K562 (cell line): ENCODE measurements around the gene PPP6R3. TPM values are rescaled to one million over a fixed set of nuclear protein-coding genes. Genes with fewer than 3 reads are reported as not detected.

Experiments
- ATAC-seq: fragments of 200-7000 bp; cut with Tn5 transposase; 3 replicates; pipeline ENCODE4 v1.9.1; 2020; ENCODE audit warnings: moderate library complexity
- BruUV-seq: library from RNA; stranded (reverse); fragments of 400-500 nt; replicated peaks from 2 replicates; lab custom pipeline; 2021; lab: Mats Ljungman, UMichigan
- CTCF ChIA-PET: fragments of 300-600 bp; formaldehyde crosslinking; extraction: SDS; loops from one replicate; lab custom pipeline; 2021; ENCODE audit warnings: low intra/inter-chr PET ratio; lab: Yijun Ruan, JAX
- POLR2A ChIA-PET: fragments of 300-600, 350-650 bp; sonication (Branson Sonifier 250); formaldehyde crosslinking; extraction: SDS; loops from one replicate; lab custom pipeline; 2021; ENCODE audit warnings: antibody characterized with exemption, inconsistent platforms; lab: Yijun Ruan, JAX
- DNase-seq, 4 experiments: peaks; one replicate each; pipeline versions ENCODE4 v3.0.0 to v3.0.0-alpha.2; 2011 to 2018; ENCODE audit warnings: low spot score in 3 of 4, mixed read lengths in 3 of 4; ENCODE audit errors: extremely low read depth in 1 of 4
- FAIRE-seq: peaks from 2 replicates; lab custom pipeline; 2011; peaks lifted over from hg19 to GRCh38; lab: Jason Lieb, UNC
- H2AFZ ChIP-seq: 2 replicates; pipeline ENCODE4 v1.6.0; 2011; ENCODE audit warnings: low read depth, low read length, control low read depth, inconsistent platforms
- H3K27ac ChIP-seq: fragments of 200-600 bp; 3 replicates; pipeline ENCODE4 v1.8.0; 2011; ENCODE audit warnings: low read depth, mild to moderate bottlenecking, control low read depth, inconsistent platforms, low read length, moderate library complexity, mixed read lengths; ENCODE audit errors: extremely low read depth
- H3K27me3 ChIP-seq, 2 experiments: fragments of 300-600 bp in 1 of 2; 2 replicates in 1 of 2; 3 replicates in 1 of 2; pipeline versions ENCODE4 v1.6.0 to v1.8.0; 2011; ENCODE audit warnings: inconsistent platforms in 2 of 2, low read length in 2 of 2, mild to moderate bottlenecking in 1 of 2, mixed read lengths in 1 of 2, moderate library complexity in 1 of 2; ENCODE audit not compliant: control insufficient read depth in 2 of 2, insufficient read depth in 2 of 2
- H3K36me3 ChIP-seq: fragments of 300-600 bp; 3 replicates; pipeline ENCODE4 v1.8.0; 2011; ENCODE audit warnings: mild to moderate bottlenecking, low read length, inconsistent platforms; ENCODE audit not compliant: control insufficient read depth, insufficient read depth
- H3K4me1 ChIP-seq, 2 experiments: fragments of 200-600 bp in 1 of 2; replicated peaks in 1 of 2; 2 replicates in 1 of 2; 3 replicates in 1 of 2; pipeline versions ENCODE4 v1.5.1 to v1.8.0; 2011; ENCODE audit warnings: inconsistent platforms in 2 of 2, low read length in 2 of 2, mild to moderate bottlenecking in 1 of 2, mixed read lengths in 1 of 2, moderate library complexity in 1 of 2; ENCODE audit not compliant: control insufficient read depth in 2 of 2, insufficient read depth in 2 of 2
- H3K4me2 ChIP-seq: 2 replicates; pipeline ENCODE4 v1.6.1; 2011; ENCODE audit warnings: low read length, control low read depth, inconsistent platforms, mixed read lengths; ENCODE audit not compliant: insufficient read depth
- H3K4me3 ChIP-seq: fragments of 200-600 bp; sonication (generic), shearing (Covaris generic); 2 replicates; pipeline ENCODE4 v1.5.1; 2016; ENCODE audit warnings: control low read depth, inconsistent platforms
- H3K79me2 ChIP-seq: fragments of 200-600 bp; 3 replicates; pipeline ENCODE4 v1.8.0; 2011; ENCODE audit warnings: low read length, inconsistent platforms; ENCODE audit not compliant: control insufficient read depth, insufficient read depth
- H3K9ac ChIP-seq, 2 experiments: 2 replicates each; pipeline versions ENCODE4 v1.6.0 to v1.6.1; 2011; ENCODE audit warnings: low read depth in 2 of 2, low read length in 2 of 2, control low read depth in 1 of 2, inconsistent platforms in 1 of 2, mild to moderate bottlenecking in 1 of 2, mixed read lengths in 1 of 2; ENCODE audit not compliant: insufficient read depth in 1 of 2
- H3K9me1 ChIP-seq: one replicate; pipeline ENCODE4 v1.6.0; 2011; ENCODE audit warnings: inconsistent platforms, mild to moderate bottlenecking, low read length, moderate library complexity; ENCODE audit not compliant: control insufficient read depth, insufficient read depth
- H3K9me3 ChIP-seq: replicated peaks from 2 replicates; pipeline ENCODE4 v1.5.1; 2011; ENCODE audit warnings: low read depth, low read length, inconsistent platforms; ENCODE audit not compliant: control insufficient read depth, insufficient read depth
- H4K20me1 ChIP-seq: replicated peaks from 2 replicates; pipeline ENCODE4 v1.6.1; 2011; ENCODE audit warnings: low read length, inconsistent platforms, mixed read lengths; ENCODE audit not compliant: control insufficient read depth, insufficient read depth
- CREB3 ChIP-seq: fragments of 450-650 bp; conservative IDR thresholded peaks from 2 replicates; pipeline ENCODE4 v1.6.1; 2016; ENCODE audit warnings: missing genetic modification characterization, low read depth, mild to moderate bottlenecking, missing compliant biosample characterization, moderate library complexity
- ESRRB ChIP-seq: fragments of 250-450 bp; sonication (Bioruptor Pico); IDR thresholded peaks from 2 replicates; pipeline ENCODE4 v1.5.0; 2020; ENCODE audit warnings: mild to moderate bottlenecking, moderate library complexity, borderline replicate concordance
- NFXL1 ChIP-seq: fragments of 450-650 bp; formaldehyde crosslinking; IDR thresholded peaks from 2 replicates; pipeline ENCODE4 v1.4.0; 2021; ENCODE audit warnings: mild to moderate bottlenecking
- POLR2A ChIP-seq: fragments of 450-650 bp; conservative IDR thresholded peaks from 2 replicates; pipeline ENCODE4 v1.6.1; 2016
- PRPF4 ChIP-seq: fragments of 200-400 bp; formaldehyde crosslinking; IDR thresholded peaks from one replicate; pipeline ENCODE4 v1.6.1; 2017; ENCODE audit warnings: low read length, low read depth, mild to moderate bottlenecking; ENCODE audit not compliant: insufficient read depth, poor library complexity, severe bottlenecking
- PURB ChIP-seq: sonication (generic); formaldehyde crosslinking; IDR thresholded peaks from 2 replicates; pipeline ENCODE4 v1.9.0; 2021; ENCODE audit warnings: low read depth, mild to moderate bottlenecking, missing genetic modification reagents
- SNAPC5 ChIP-seq: fragments of 250-450 bp; sonication (Bioruptor Pico); IDR thresholded peaks from 2 replicates; pipeline ENCODE4 v1.8.0; 2021; ENCODE audit warnings: moderate library complexity, mild to moderate bottlenecking, inconsistent platforms
- STAT5A ChIP-seq: IDR thresholded peaks from 2 replicates; pipeline ENCODE4 v1.6.1; 2012; ENCODE audit warnings: low read length, inconsistent platforms, borderline replicate concordance
- SUPT5H ChIP-seq: fragments of 450-650 bp; IDR thresholded peaks from 2 replicates; pipeline ENCODE4 v1.6.1; 2016
- ZNF764 ChIP-seq: fragments of 250-450 bp; sonication (Bioruptor Pico); IDR thresholded peaks from 2 replicates; pipeline ENCODE4 v1.4.0; 2020; ENCODE audit warnings: low read depth, mild to moderate bottlenecking, moderate library complexity
- WGBS: fragments of 100-300 bp; shearing (Covaris generic); methylation state at CpG from one replicate; pipeline ENCODE4 v1.1.6; 2016; ENCODE audit warnings: low coverage, mixed read lengths; ENCODE audit not compliant: insufficient coverage; ENCODE audit errors: missing lambda C conversion rate; 5-methylcytosine and 5-hydroxymethylcytosine counted together
- in situ Hi-C: fragments of 300-500 bp; cut with MboI; formaldehyde crosslinking; loops from 4 replicates; pipeline ENCODE4 v1.15.0; 2018; ENCODE audit warnings: inconsistent platforms, mixed read lengths
- intact Hi-C: fragments of 100-400 bp; cut with micrococcal nuclease; formaldehyde crosslinking; loops from 2 replicates; pipeline ENCODE4 v1.14.2; 2022
- polyA plus RNA-seq, 8 experiments: library from polyadenylated mRNA; depleted of rRNA in 4 of 8; stranded (reverse) in 5 of 8; unstranded in 3 of 8; fragments of >200 nt; fragmentation: Nextera tagmentation in 2 of 8; fragmentation: Illumina TruSeq in 1 of 8; extraction: Ambion mirVana in 2 of 8; extraction: Trizol in 1 of 8; gene quantifications; 2 replicates each; pipeline versions ENCODE4 v1.2.1 to v1.2.3, GENCODE V29; 2011 to 2014; ENCODE audit warnings: inconsistent platforms in 1 of 8, missing spikeins in 1 of 8
- total RNA-seq, 7 experiments: library from RNA; depleted of rRNA in 6 of 7; stranded (reverse); fragments of >200 nt in 6 of 7; fragmentation: Illumina TruSeq in 2 of 7; extraction: Trizol in 2 of 7; gene quantifications; 2 replicates each; pipeline versions ENCODE4 v1.2.1 to v1.2.3, GENCODE V29; 2011 to 2021; ENCODE audit warnings: low replicate concordance in 1 of 7
- TF ChIP-seq, protein P1 (sequence below): fragments of 250-450 bp; sonication (Bioruptor Pico); IDR thresholded peaks from 2 replicates; pipeline ENCODE4 v1.5.1; 2021; ENCODE audit warnings: mild to moderate bottlenecking
- TF ChIP-seq, protein P2 (sequence below): fragments of 450-650 bp; formaldehyde crosslinking; IDR thresholded peaks from 2 replicates; pipeline ENCODE4 v1.4.0; 2020; ENCODE audit warnings: mild to moderate bottlenecking, moderate library complexity

Gene PPP6R3
- total and polyA plus RNA-seq, 9 of the 15 experiments (the other 6 are each of a cell fraction or from before 2014, with no cell fraction given): 20.3 to 117 (median 80.6) TPM

DNA sequence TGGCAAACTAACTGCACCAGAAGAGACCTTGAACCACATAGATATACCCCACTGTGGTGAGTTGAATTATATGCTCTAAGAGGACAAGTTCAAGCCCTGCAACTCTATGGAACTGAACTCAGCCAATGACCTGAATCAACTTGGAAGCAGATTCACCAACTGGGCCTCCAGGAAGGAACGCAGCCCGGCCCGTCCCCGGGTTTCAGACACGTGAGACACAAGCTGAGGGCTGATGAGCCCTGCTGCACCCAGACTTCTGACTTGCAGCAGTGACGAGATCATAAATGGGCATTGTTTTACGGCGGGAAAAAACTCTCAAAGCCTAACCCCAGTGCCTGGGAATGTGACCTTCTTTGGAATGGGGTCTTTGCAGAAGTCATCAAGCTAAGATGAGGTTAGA lies 195.3 kb downstream of the PPP6R3 start:
- FAIRE-seq (no peak), DNase-seq (no peak), ATAC-seq (no peak)
- H3K27me3 ChIP-seq: peaks cover 60 to 97% of the 10 kb centered on the region in 2 experiments
- in situ Hi-C loops: no loop called here
- no peaks in the 10 kb centered on the region for H3K36me3 ChIP-seq
- no peak overlapping the region for H2AFZ ChIP-seq
- ChIA-PET POLR2A (interaction anchor here (0.6 to 1.0 kb wide), 2 partner anchors 9 to 346 kb away, joined by 3 read pairs; no protein-coding TSS in a partner anchor), CTCF (no interaction called here)
- H4K20me1 ChIP-seq: peaks cover 14% of the 10 kb centered on the region; the same call in 1 of the 2 replicates
- H3K9me1 ChIP-seq: no peaks in the 10 kb centered on the region
- no TSS peak for BruUV-seq
- no peak overlapping the region for H3K27ac ChIP-seq
- H3K9me3 ChIP-seq: no peaks in the 10 kb centered on the region
- H3K4me3 ChIP-seq: no peak overlapping the region
- peaks cover 0 to 12% of the 10 kb centered on the region in 2 experiments; a peak in 2 of 5 replicates for H3K4me1 ChIP-seq
- no peaks in the 10 kb centered on the region for H3K79me2 ChIP-seq
- intact Hi-C loops: no loop called here
- H3K4me2 ChIP-seq: no peak overlapping the region
- no peak overlapping the region for H3K9ac ChIP-seq
- TF ChIP-seq NFXL1 (CRISPR knock-in tag) (no peak), CREB3 (no peak), POLR2A (no peak), SNAPC5 (CRISPR knock-in tag) (no peak), PRPF4 (no peak), STAT5A (no peak), PURB (no peak), SUPT5H (no peak), ZNF764 (no peak), ESRRB (CRISPR knock-in tag) (no peak)
- TF ChIP-seq, protein P1, sequence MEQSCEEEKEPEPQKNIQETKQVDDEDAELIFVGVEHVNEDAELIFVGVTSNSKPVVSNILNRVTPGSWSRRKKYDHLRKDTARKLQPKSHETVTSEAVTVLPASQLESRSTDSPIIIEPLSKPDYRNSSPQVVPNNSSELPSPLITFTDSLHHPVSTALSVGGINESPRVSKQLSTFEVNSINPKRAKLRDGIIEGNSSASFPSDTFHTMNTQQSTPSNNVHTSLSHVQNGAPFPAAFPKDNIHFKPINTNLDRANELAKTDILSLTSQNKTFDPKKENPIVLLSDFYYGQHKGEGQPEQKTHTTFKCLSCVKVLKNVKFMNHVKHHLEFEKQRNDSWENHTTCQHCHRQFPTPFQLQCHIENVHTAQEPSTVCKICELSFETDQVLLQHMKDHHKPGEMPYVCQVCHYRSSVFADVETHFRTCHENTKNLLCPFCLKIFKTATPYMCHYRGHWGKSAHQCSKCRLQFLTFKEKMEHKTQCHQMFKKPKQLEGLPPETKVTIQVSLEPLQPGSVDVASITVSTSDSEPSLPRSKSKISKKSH (CRISPR knock-in tag): no peak
- TF ChIP-seq, protein P2, sequence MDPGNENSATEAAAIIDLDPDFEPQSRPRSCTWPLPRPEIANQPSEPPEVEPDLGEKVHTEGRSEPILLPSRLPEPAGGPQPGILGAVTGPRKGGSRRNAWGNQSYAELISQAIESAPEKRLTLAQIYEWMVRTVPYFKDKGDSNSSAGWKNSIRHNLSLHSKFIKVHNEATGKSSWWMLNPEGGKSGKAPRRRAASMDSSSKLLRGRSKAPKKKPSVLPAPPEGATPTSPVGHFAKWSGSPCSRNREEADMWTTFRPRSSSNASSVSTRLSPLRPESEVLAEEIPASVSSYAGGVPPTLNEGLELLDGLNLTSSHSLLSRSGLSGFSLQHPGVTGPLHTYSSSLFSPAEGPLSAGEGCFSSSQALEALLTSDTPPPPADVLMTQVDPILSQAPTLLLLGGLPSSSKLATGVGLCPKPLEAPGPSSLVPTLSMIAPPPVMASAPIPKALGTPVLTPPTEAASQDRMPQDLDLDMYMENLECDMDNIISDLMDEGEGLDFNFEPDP (CRISPR knock-in tag): no peak
- WGBS: under 1% methylated on average over 8 of the region's 8 CpGs
